NK-92 treated with Interleukin-12 subunit alpha and Interleukin-12 subunit beta, amount 100 ng/mL, for 24 hours (cell line): ENCODE results near the gene SFI1.
A peak's percentile ranks its signal among the peaks of the same experiment; 100 is the strongest.

Experiments used
- DNase-seq: peaks from one replicate; lab custom pipeline; 2025; lab: John Stamatoyannopoulos, UW

SFI1 gene

DNA sequence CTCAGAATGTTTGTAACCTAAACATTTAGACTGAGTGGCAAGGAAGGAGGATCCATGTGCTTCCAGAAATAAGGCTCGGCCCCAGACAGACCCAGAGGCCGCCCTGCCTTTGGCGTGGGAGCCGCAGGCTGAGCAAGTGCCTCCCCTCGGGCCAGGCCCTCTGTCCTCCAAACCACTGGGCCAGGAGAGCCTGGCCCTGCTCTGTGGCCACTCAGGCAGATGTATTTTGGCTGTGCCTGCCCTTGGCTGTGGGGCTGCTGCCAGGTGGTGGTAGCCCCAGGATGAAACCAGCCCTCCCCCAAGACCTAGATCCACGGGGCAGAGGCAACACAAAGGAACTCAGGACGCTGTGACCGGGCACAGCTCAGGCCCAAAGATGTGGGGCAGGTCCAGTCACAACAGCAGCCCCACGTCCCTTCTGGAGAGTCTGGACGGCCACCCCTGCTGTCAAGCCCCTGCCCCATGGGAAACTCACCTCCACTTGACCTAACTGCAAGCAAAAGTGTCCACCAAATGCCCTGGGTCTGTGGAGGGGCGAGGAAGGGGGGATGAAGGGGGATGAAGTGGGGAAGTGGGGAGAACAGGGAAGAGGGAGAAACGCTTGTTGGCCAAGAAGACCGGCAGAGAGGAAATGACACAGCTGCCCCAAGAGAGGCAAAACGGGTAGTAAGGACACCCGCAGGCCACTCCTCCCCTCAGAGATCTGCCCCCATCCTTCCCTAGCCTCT, 141.7 kb downstream of the SFI1 start:
- DNase-seq, result no peak

GRCh38 chr22:31639436-31640039, 143.2 kb downstream of the SFI1 start:
- DNase-seq, result no peak

DNA sequence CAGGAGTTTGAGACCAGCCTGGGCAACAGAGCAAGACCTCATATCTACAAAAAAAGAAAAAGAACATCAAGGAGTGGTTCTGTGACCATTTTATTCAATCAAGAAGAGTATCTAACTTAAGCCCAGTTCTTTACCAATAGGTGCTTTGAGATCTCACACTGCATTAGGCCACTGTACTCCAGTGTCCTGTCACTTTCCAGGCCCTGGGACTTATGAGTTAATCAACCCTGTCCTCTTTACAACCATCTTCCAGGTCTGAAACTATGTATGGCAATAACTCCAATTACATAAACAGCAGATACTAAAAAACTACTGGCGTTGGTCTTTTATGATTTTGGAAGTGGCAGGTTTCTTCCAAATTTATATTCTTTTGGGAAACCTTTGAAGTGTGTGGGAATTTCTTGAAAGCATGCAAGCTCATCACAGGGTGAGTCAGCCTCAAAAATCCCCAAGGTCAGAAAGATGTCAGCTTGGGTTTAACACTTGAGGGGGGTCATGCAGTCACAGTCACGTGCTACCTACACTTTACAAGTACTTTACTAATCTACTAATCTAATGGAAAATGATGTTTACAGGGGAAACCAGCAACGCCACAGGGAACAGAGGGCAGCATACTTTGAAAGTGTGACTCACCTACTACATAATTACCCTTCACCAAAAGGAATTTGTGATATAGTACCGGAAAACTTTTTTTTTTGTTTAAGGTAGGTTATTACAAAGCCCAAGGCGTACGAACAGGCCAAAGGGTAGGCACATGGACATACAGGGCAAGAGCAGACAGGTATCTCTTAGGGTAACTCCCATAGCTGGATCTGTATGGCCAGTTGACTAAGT, 150.1 kb downstream of the SFI1 start:
- DNase-seq, result peak; percentile 45

DNA sequence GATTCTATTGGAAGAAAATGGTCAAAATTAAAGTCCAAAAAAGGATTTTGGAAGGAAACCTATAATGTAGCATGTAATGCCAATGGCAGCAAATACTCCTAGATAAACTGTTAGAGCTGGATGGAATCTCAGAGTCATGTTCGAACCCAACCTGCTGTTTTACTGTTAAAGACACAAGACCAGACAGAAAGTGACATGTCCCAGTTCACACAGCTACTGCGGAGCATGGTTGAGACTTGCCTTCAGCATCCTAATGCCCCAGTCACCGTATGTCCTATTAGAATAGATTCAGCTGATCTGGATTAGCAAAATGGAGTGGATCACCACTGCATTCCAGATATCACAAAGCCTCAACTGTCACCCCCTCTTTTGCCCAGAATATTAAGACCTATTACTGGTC, 150.7 kb downstream of the SFI1 start:
- DNase-seq, result no peak

GRCh38 chr22:31647523-31648320, 151.4 kb downstream of the SFI1 start:
- no peak for DNase-seq

GRCh38 chr22:31650391-31650790, 154.1 kb downstream of the SFI1 start:
- DNase-seq, result no peak

GRCh38 chr22:31651664-31652063, 155.3 kb downstream of the SFI1 start:
- no peak for DNase-seq

DNA sequence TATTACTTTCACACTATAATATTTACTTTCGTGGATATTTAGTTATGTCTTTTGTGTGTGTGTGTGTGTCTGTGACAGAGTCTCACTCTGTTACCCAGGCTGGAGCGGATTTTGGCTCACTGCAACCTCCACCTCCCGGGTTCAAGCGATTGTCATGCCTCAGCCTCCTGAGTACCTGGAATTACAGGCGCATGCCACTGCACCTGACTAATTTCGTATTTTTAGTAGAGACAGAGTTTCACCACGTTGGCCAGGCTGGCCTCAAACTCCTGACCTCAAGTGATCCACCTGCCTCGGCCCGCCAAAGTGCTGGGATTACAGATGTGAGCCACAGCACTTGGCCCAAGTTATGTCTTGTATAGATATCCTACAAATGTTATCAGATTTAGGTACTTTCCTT, 155.8 kb downstream of the SFI1 start:
- no peak for DNase-seq

DNA sequence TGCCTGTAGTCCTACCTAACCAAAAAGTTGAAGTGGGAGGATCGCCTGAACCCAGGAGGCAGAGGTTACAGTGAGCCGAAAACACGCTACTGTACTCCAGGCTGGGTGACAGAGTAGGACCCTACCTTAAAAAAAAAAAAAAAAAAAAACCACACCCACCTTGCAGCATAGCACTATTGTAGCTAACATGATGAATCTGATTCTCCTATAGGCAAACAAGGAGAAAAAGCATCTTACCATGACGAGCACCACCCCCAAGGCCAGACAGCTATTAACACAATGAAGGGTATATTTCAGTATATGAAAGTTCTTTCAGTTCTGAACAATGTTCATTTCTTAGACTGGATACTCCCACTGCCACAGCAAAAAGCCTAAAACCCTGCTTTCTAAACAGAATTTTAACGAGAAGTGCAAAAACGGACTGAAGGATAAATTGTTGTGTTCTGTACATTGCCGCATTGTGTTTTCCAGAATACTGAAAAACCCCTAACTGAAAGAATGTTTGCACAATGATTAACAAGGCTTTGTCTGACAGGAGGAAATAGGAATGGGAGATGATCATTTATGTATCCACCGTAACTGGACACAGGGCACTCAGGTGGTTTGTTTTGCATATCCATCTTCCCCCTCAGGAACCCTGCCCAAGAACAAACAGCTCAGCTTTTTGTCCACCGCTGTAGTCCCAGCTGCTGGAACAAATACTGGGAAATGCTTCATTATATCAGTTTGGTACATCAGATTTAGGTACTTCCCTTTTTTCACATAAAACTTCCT, 156.8 kb downstream of the SFI1 start:
- no peak for DNase-seq

DNA sequence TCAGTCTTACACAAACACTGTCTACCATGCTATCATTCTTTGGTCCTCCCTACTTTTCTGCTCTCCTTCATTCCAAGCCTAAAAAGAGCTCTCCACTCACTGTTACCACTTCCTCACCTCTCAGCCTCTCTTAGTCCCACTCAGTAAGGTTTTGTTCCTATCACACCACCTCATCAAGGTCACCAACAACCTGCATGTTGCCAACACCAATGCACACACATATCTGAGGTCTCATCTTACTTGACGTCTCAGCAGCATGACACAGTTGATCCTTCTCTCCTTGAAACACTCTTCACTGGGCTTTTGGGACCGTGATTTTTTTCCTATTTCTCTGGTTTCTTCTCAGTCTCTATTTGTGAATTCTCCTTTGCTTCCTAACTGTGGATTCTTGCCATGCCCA, 157.6 kb downstream of the SFI1 start:
- DNase-seq, result no peak

DNA sequence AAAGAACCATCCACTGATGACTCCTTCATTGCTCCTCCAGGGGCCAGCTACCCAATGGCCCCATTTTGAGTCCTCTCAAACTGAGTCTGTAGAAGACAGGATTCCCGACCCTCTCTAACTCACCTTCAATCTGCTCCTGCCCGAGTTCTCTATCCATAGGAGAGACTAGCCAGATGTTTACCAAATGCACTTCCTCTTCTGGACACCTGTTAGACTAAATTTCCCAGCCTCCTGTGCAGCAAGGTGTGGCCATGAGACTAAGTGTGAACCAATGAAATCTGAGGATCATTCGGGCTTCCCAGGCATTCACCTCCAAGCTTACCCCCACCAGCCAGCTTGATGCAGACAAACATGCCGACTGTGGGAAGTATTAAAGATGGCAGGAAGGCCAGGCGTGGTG, 158.1 kb downstream of the SFI1 start:
- DNase-seq, result no peak

- no peak for DNase-seq
Observed at GRCh38 chr22:31659246-31659645, 162.9 kb downstream of the SFI1 start.

DNA sequence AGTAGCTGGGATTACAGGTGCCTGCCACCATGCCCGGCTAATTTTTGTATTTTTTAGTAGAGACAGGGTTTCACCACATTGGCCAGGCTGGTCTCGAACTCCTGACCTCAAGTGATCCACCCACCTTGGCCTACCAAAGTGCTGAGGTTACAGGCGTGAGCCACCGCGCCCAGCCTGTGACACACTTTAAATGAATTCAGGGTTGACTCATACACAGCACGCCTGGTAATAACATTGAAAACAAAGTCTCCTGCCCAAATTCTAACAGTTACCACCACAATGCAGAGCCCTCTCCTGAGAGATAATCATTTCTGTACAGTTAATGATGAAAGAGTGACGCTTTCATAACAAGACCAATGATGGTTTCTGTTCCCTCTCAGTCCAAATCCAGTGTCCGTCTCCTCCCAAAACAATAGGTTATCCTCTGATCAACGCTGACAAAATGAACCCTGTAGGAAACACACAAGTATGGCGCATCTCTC, 164.6 kb downstream of the SFI1 start:
- DNase-seq, result peak; percentile 8

DNA sequence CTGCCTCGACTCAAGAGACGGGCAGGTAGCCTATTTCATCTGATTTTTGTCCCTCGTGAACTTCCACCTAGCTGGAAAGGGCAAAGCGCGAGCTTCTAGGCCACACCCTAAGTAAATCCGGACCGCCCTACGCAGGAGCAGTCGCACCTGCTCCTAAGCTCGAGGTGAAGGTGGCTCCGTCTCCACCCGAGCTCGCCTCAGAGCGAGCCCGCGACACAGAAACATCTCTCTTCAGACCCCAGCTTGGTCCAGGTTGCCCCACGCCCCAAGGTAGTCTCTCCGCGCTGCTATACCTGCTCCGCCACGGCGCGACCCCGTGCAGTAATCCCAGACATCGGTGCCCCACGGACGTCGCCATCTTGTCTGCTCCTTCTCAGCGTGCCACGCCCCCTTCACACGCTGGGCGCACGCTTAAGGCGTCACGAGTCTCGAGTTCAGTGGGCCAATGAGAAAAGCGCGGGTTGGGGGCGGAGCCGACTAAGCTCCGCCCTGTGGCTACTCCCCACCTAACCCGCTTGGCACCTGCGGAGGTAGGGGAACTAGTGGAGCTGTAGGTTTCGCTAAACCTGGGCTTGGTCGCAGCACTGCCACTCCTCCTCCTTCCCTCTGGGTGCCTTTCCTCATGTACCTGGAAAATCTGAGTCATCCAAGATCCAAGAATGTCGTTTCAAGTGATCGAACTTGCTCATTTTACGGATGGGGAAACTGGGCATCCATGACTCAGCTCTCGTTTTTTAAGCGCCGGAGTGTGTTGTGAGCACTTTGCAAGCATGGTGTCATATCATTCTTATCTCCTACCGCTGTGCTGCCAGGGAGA, 165.7 kb downstream of the SFI1 start, which contains the start of gene PISD:
Gene PISD (minus strand): TSS at position 365 of the 817 bp plus-strand sequence. CDS start 7 bp downstream, at position 358.
- peak; percentile 84 for DNase-seq

DNA sequence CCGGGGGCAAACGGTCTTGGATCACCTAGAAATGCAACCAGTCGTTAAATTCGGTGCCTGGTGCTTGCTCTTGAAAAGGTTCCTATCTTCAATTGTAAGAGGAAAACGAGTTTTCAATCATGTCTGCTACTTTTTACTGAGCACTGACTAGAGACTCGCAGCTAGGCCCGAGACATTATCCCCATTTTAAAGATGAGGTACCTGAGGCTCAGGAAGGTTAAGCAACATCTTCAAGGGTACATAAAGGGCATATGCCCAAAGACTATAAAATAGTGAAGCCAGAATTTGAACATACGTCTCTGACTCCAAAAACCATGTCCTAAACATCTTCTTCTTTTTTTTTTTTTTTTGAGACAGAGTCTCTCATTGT, 166.3 kb downstream of the SFI1 start:
- DNase-seq, result no peak
